Measurements from ENCODE around the gene IDE. TPM values are rescaled to one million over a fixed set of nuclear protein-coding genes. Genes with fewer than 3 reads are reported as not detected.

The IDE gene
- total and polyA plus RNA-seq, 2 donors (not counting 3 experiments of a cell fraction or from before 2014, with no cell fraction given) = 10.7 to 52.6 TPM

- POLR2A ChIA-PET = no interaction called here
- DNase-seq (ENCODE audit: low read depth, low spot score) = no peak
- no TSS peak for BruUV-seq (replicated peaks)
These were observed 133.3 kb downstream of the IDE start for GRCh38 chr10:92440578-92440977.

GRCh38 chr10:92438220-92438619, 135.7 kb downstream of the IDE start:
- Histone ChIP-seq H2AFZ (ENCODE audit: low read depth, low read length) (no peak overlapping the region), H3K4me2 (ENCODE audit: insufficient read depth, low read length) (no peak overlapping the region), H3K27me3 (ENCODE audit: control insufficient read depth in 2 of 2, insufficient read depth in 2 of 2, low read length in 2 of 2) (no peaks in the 10 kb centered on the region), H3K4me1 (ENCODE audit: control insufficient read depth, extremely low read depth, insufficient read depth, low read length) (no peaks in the 10 kb centered on the region), H3K9me1 (replicated peaks; ENCODE audit: control insufficient read depth, extremely low read depth, insufficient read depth, low read length) (no peaks in the 10 kb centered on the region), H3K27ac (ENCODE audit: insufficient read depth, low read depth, low read length) (no peak overlapping the region), H3K79me2 (ENCODE audit: control insufficient read depth, insufficient read depth, low read length) (no peaks in the 10 kb centered on the region), H4K20me1 (replicated peaks; ENCODE audit: control insufficient read depth, extremely low read depth, insufficient read depth, low read length) (no peaks in the 10 kb centered on the region), H3K9me3 (replicated peaks; ENCODE audit: control insufficient read depth, insufficient read depth, low read length) (no peaks in the 10 kb centered on the region), H3K36me3 (ENCODE audit: control insufficient read depth in 2 of 2, extremely low read depth in 1 of 2, insufficient read depth in 2 of 2, low read length in 2 of 2) (no peaks in the 10 kb centered on the region), H3K4me3 (replicated peaks in 1 of 3; ENCODE audit: insufficient read depth in 1 of 3, low read depth in 1 of 3, low read length in 3 of 3) (no peak overlapping the region), H3K9ac (replicated peaks; ENCODE audit: extremely low read depth, insufficient read depth, low read length) (no peak overlapping the region)
- intact Hi-C loops (cut with micrococcal nuclease) (no loop called here), dilution Hi-C loops (cut with MboI; ENCODE audit: extremely low pct_ligation_motif_present, low sequenced_read_pairs) (no loop called here)
- CTCF ChIA-PET = interaction anchor here (6.6 kb wide), 1 partner anchor 351 kb away, joined by 83 read pairs; no protein-coding TSS in a partner anchor
- FAIRE-seq = no peak
- TF ChIP-seq JUN (IDR thresholded peaks at IDR 0.05; ENCODE audit: borderline replicate concordance, insufficient read depth, insufficient read length, low read depth) (no peak), EZH2 (IDR thresholded peaks at IDR 0.05; ENCODE audit: borderline replicate concordance, low read depth, low read length, severe bottlenecking) (no peak), CTCF (IDR thresholded peaks at IDR 0.05; ENCODE audit: extremely low read depth in 1 of 2, insufficient read depth in 1 of 2, low read depth in 1 of 2, low read length in 2 of 2) (no peak), POLR2AphosphoS5 (IDR thresholded peaks at IDR 0.05; ENCODE audit: insufficient read depth, low read depth, low read length) (no peak), FOS (IDR thresholded peaks at IDR 0.05; ENCODE audit: borderline replicate concordance, insufficient read depth, low read length) (no peak), GATA2 (IDR thresholded peaks at IDR 0.05; ENCODE audit: insufficient read depth, insufficient read length, low read depth, low read length) (no peak), MYC (IDR thresholded peaks at IDR 0.05; ENCODE audit: low read depth, low read length) (no peak), MAX (IDR thresholded peaks at IDR 0.05; ENCODE audit: insufficient read depth, insufficient read length) (no peak), POLR2A (IDR thresholded peaks at IDR 0.05; ENCODE audit: low read depth, low read length) (no peak)
- no TSS peak for BruUV-seq (replicated peaks)
- DNase-seq (ENCODE audit: low read depth, low spot score) = no peak
- POLR2A ChIA-PET = no interaction called here

More at GRCh38 chr10:92440578-92440977, 133.3 kb downstream of the IDE start:
- dilution Hi-C loops (cut with MboI; ENCODE audit: extremely low pct_ligation_motif_present, low sequenced_read_pairs) (no loop called here), intact Hi-C loops (cut with micrococcal nuclease) (no loop called here)
- Histone ChIP-seq H3K4me1 (ENCODE audit: control insufficient read depth, extremely low read depth, insufficient read depth, low read length) (no peaks in the 10 kb centered on the region), H3K4me3 (replicated peaks in 1 of 3; ENCODE audit: insufficient read depth in 1 of 3, low read depth in 1 of 3, low read length in 3 of 3) (no peak overlapping the region), H4K20me1 (replicated peaks; ENCODE audit: control insufficient read depth, extremely low read depth, insufficient read depth, low read length) (no peaks in the 10 kb centered on the region), H3K27ac (ENCODE audit: insufficient read depth, low read depth, low read length) (no peak overlapping the region), H3K27me3 (ENCODE audit: control insufficient read depth in 2 of 2, insufficient read depth in 2 of 2, low read length in 2 of 2) (no peaks in the 10 kb centered on the region), H3K9me1 (replicated peaks; ENCODE audit: control insufficient read depth, extremely low read depth, insufficient read depth, low read length) (no peaks in the 10 kb centered on the region), H3K36me3 (ENCODE audit: control insufficient read depth in 2 of 2, extremely low read depth in 1 of 2, insufficient read depth in 2 of 2, low read length in 2 of 2) (no peaks in the 10 kb centered on the region), H3K79me2 (ENCODE audit: control insufficient read depth, insufficient read depth, low read length) (no peaks in the 10 kb centered on the region), H3K4me2 (ENCODE audit: insufficient read depth, low read length) (no peak overlapping the region), H3K9me3 (replicated peaks; ENCODE audit: control insufficient read depth, insufficient read depth, low read length) (no peaks in the 10 kb centered on the region), H3K9ac (replicated peaks; ENCODE audit: extremely low read depth, insufficient read depth, low read length) (no peak overlapping the region), H2AFZ (ENCODE audit: low read depth, low read length) (no peak overlapping the region)
- no peak for TF ChIP-seq MAX (IDR thresholded peaks at IDR 0.05; ENCODE audit: insufficient read depth, insufficient read length)
- TF ChIP-seq POLR2AphosphoS5 (IDR thresholded peaks at IDR 0.05; ENCODE audit: insufficient read depth, low read depth, low read length) = no peak
- TF ChIP-seq MYC (IDR thresholded peaks at IDR 0.05; ENCODE audit: low read depth, low read length) = no peak
- TF ChIP-seq POLR2A (IDR thresholded peaks at IDR 0.05; ENCODE audit: low read depth, low read length) = no peak
- FAIRE-seq = no peak
- CTCF ChIA-PET = interaction anchor here (2.3 kb wide), 1 partner anchor 353 kb away, joined by 7 read pairs; no protein-coding TSS in a partner anchor
